Endometrium (tissue), 2 donors: Measurements from ENCODE around the gene TFEB.

ENCODE experiments used
- FAIRE-seq: peaks from 2 replicates; lab custom pipeline; 2012; peaks lifted over from hg19 to GRCh38; lab: Jason Lieb, UNC
- donor health status: control.
- donor health status: control.

TFEB gene

DNA sequence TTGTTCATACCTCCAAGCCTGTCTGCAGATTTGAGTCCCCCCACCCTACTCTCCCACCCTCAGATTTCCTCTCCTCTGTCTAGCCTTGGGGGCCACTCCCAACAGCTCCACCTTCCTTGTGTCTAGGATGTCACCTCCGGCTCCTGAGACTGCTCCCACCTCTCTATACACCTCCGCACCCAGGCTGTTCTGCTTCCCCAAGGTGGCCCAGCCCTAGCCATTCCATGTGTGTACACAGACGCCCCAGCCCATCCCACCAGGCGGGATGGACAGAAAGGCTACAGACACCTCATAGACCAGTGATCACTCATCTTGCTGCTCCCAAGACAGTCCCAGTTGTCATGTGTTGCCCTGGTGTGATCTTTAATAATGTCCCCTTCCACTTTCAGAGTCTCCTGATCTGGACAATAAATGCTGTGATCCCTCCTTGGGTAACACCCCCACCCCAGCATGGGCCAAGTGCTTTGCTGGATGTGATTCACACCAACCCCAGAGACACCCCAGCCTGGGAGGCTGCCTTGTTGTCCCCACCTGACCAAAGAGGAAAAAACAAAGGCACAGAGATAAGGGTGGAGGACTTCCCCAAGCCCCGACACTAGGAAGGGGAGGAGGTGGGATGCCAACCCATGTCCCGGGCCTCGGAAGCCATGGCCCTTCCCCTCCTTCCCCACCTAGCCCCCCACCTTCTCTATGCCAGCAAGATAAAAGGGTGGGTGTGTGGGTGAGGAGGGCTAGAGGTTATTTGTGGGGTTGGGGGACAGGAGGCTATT lies 61.0 kb downstream of the TFEB start:
- FAIRE-seq, result no peak

DNA sequence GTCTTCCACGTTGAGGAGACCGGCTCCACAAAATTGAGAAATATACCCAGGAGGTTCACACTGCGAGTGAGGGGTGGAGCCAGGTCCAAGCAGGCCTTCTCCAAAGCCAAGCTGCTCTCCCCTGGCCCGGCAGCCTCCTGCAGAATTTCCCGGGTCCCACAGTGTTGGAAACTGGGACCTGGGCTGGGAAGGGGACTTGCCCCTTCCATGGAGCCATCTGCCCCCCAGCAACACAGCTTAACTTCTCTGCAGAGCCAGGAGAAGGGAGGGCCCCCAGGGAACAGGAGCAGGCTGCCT lies 61.8 kb downstream of the TFEB start:
- no peak for FAIRE-seq

DNA sequence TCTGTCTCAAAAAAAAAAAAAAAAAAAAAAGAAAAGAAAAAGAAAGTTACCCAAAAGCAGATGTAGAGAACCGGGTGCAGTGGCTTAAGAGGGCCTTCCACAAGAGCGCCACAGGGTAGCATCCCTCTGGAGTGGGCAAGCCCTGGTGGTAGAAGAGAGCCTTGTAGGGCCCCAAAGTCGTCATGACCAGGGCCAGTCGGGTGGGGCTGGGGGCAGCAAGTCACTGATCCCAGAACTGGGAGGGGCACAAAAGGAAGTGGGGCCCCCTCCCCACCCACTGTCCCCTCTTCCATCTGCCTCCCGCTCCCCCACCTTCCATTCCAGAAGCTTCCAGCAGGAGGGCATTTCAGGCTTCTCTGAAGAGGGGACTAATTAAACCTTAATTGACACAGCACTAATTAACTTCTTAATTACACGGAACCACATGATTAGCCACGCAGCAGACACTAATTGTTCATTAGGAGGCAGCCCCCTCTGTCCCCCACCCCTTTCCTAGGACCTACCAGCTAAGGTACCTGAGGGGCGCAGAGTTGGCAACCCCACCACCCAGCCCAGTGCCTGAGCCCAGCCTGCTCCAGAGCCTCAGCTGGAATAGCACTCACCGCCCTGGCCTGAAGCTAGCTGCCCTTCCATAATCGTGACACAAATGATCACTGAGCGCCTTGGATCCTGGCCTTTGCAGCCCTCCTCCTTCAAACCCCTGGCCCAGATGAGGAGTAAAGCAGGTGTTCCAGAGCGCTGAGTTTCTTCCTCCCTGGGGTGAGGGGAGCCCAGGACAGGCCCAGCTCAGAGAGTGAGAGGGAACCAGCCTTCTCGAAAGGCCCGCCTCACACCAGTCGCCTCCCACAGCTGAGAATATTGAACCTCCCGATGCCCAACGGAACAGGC lies 62.3 kb downstream of the TFEB start:
- FAIRE-seq, result no peak

DNA sequence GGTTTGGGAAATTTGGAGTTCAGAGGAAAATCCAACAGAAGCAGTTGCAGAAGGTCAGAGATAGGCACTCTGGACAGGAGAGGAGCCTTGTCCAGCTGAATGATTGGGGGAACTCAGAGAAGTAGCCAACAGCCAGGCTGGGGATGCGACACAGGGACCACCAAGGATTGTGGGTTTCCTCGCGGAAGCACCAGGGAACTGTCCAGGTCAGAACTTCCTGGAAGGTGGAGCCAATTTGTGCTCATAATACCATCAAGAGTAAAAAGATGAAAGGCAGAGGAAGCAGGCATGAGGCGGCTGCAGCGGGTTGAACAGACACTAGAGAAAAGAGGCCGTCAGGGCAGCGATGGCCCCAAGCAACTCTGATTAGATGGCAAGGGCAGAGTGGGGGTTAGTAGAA lies 63.4 kb downstream of the TFEB start:
- no peak for FAIRE-seq

DNA sequence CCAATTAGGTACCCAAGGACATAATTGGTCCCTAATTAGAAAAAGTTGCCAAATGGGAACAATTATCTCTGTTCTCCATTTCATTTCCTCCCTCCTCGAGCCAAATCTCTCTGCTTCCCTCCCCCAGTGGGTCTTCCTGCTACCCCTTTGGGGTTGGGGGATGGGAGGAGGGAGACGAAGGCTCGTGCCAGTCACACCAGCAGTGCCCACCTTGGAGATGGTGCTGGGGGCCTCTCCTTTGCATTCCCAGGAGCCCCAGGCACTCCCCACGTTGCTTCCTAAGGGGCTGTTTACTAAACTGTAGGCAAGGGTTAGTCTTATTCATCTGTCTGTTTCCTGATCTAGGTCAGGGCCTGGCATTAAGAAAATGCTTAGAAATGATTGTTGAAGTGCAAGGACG lies 64.0 kb downstream of the TFEB start:
- no peak for FAIRE-seq

DNA sequence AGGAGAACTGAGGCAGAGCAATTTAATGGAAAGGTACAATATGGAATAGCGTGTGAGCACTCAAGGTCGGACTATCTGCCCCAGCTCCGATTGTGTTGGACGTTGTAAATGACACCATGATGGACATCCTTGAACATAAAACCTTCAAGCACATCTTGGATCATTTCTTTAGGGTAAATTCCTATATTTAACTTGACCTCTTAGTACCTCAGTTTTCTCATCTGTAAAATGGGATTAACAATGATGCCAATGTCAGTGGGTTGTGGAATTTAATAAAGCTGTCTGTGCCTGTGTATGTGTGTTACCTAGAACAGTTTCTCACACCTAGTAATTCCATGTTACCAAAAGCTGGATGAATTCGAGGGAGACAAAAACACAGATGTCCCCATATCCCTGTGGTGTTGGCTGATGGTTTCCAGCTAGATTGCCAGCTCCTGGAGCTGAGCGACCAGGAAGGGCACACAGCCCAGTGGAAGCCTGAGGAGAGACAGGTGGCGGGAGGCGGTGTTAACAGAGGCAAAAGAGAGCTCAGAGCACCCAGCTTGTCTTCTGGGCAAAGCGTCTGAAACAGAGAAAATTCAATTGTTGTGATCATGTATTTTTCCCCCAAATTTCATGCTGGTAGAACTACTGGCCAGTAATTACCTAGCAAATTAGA lies 64.6 kb downstream of the TFEB start:
- no peak for FAIRE-seq

DNA sequence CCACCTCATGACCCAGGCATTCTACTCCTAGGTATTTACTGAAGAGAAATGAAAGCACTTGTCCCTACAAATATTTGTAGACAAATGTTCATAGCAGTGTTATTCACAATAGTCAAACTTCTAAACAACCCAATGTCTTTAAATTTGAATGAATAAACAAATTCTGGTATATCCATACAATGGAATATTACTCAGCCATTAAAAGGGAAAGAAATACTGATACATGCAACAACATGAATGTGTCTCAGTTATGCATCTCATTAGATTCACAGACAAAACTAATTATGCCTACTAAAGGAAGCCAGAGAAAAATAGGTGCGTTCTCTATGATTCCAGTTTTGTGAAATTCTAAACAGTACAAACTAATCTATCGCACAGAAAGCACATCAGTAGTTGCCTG lies 66.4 kb downstream of the TFEB start:
- FAIRE-seq, result no peak

DNA sequence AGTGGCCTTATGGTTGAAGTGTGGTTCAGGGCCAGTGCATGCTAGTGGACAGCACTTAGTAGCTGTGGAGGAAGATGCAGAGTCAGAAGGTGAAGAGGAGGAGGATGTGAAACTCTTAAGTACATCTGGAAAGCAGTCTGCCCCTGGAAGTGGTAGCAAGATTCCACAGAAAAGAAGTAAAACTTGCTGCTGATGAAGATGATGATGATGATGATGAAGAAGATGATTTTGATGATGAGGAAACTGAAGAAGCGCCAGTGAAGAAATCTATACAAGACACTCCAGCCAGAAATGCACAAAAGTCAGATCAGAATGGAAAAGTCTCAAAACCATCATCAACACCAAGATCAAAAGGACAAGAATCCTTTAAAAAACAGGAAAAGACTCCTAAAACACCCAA lies 68.2 kb downstream of the TFEB start:
- no peak for FAIRE-seq

DNA sequence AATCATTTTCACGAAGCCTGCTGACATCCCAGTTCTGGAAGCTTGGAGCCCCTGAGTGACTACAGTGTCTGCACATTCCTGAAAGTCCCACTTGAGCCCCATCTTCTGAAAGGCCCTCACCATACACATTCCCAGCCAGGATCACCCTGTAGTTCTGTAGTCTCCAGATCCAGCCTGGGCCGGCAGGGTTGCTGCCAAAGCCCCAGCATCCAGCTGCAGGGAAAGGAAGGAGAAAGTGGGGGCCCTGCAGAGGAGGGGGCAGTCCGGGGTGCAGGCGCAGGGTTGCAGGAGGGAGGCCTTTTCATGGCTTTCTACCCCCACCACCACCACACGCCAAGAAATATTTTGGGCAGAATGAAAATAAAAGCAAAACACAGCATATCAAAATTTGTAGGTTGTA lies 71.1 kb downstream of the TFEB start:
- no peak for FAIRE-seq

DNA sequence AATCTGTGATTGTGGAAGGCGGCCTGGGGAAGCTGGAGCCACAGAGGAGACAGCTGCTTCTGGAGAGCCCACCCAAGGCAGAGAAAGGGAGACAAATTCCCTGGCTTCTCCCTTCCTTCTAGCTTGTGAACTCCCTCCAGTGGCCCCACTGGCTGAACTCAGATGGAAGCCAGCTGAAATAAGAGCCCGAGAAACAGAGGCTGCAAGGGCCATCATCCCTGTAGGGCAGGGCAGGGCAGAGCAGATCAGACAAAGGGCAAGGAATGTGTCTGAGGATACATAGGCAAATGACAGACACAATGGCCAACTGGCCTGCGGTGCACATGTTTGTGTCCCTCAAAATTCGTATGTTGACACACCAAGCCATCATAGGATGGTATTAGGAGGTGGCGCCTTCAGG lies 71.8 kb downstream of the TFEB start:
- FAIRE-seq, result no peak

DNA sequence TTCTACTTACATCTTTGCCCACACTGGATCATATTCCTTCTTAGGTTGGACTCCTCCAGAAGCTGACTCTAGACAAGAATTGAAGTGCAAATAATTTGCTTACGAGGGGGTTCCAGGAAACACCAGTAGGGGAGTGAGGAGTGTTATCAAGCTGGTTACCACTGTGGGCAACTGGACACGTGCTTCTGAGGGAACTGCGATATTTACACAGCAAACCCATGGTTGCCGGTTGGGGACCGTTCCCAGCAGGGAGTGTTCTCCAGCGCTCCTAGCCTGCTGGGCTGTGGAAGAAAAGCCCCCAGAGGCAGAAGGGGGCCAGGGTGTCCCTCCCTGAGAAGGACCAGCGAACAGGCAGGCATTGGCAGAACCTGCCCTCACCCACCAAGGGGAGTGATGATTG lies 75.5 kb downstream of the TFEB start:
- FAIRE-seq, result no peak

DNA sequence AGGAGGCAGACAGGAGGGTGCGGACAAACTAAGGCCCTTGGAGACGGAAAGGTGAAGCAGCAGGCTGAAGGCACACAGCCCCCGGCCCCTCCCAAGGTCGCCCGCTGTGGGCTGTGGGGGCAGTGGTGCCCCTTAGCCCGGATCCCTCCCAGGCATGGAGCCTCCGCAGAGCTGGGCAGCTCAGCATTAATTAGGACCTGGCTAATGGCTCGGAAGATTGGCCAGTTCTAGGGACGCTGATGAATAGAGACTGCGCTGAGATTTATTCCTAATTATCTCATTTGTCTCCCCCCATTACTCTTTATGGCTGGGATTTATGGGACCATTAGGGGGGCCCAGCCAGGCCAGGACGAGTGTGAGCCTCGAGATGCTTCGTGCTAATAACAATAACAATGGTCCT lies 76.8 kb downstream of the TFEB start:
- FAIRE-seq, result no peak

DNA sequence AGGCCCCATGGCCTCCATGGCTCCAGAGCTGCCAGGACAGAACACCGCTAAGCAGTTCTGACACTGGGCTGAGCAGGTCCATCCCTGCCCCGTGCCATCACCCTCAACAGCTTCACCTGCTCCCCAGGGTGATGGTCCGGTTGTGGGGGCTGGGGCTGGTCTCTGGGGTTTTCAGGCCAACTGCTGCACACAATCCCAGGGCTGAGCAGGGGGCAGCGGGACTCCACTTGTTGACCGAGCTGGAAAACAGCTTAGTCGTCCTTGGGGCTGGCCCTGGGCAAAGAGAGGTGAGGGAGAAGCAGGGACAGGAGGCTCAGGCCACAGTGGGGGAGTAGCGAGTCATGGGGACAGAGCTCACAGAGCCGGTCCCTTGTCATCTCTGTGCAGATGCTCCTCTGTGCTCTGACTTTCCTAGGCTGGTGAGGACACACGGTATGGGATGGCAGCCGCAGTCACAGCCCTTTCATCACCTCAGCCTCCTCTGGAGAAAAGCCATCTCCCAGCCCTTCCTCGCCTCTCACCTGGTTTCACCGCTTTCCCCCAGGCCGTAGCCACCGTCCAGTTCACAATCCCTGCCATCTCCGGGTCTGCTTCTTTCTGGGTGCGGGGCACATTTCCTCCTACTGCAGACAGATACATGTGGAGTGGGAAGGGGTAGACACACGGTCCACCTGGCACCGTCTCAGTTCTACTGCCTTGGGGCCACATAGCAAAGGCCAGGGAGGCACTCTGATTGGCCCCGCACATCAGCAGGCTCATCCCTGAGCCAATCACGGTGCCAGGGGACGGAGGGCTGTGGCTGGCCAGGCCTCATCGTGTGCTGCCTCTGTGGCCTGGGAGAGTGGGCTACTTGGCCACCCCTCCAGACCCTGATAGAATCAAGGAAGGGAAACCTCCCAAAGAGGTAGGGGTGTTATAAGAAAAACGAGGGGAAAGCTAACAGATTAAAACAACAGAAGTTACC lies 78.0 kb downstream of the TFEB start:
- no peak for FAIRE-seq

DNA sequence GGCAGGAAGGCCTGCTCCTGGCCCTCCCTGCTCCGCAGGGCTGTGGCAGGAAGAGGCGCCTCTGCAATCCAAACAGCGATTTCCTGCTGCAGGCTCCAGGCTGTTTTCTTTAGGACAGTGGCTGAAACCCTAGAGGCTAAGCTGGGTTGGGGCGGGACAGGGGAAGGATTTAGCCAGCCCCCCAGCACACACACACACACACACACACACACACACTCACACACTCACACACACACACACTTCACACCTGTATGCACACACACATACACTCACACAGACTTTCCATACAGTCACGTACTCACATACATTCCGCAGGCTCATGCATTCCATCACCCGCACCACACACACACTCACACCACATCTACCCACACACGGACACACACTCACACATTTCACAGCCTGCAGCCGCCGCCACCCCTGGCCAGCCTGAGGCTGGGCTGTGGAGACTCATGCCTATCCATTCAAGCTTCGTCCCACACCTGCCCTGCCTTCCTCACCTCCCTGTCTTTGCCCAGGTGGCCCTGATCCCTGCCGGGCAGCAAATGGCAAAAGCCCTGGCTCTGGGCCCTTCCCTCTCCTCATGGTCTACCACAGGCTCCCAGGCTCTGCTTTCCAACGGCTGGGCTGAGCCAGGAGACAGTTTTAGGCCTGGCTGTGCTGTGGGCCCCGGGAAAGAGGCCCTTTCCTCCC lies 79.3 kb downstream of the TFEB start:
- FAIRE-seq, result no peak

DNA sequence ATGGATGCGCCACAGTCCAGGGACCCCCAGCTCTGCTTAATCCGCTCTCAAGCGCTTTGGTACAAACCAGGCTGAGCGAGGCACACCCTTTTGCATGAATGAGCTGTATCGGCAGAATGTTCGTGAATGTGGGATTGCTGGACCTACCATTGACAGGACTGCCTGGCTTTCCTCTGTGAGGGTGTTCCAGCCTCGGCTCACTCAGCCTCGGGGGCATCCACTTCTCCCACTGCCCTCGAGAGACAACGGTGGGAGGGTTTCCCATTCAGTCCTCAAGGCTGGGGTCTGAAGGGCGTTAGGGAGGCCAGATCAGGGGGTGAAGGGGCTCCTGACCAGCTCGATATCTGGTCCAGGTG lies 79.8 kb downstream of the TFEB start:
- FAIRE-seq, result no peak

DNA sequence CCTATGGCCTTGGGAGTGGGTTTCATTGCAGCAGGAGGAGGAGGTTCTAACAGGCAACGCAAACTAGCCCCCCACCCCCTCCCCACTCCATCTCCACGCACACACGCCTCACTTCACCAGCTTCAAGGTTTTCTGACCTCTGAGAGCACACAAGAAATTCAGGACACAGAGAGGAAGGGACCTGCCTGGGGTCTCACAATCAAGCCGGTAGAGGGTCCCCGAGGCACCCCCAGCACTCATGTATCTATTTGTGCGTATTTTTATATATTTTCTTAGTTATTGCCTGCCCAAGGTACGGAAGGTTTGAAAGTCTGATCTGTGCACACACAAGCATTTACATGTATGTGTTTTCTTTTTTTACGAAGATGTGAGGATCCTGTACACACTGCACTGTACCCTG lies 80.2 kb downstream of the TFEB start:
- FAIRE-seq, result no peak

DNA sequence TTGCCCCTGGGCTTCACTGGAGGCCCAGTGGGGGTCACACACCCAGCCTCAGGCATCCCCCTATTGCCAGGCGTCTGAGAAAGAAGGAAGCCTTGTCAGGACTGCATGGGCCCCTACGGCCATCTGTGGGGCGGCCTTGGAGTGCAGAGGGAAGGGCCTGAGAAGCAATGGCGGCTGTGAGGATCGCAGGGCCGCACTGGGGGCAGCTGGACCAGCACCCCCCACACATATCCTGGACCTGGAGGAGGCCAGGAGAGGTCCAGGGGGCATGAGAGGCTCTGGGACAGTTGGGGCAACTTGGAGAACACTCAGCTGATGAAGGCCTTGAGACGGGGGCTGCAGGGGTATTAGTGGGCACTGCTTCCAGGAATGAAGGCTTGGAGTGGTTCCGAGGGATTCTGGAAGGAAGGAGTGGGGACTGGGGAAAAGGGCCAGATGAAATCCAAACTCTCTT lies 80.7 kb downstream of the TFEB start:
- no peak for FAIRE-seq

DNA sequence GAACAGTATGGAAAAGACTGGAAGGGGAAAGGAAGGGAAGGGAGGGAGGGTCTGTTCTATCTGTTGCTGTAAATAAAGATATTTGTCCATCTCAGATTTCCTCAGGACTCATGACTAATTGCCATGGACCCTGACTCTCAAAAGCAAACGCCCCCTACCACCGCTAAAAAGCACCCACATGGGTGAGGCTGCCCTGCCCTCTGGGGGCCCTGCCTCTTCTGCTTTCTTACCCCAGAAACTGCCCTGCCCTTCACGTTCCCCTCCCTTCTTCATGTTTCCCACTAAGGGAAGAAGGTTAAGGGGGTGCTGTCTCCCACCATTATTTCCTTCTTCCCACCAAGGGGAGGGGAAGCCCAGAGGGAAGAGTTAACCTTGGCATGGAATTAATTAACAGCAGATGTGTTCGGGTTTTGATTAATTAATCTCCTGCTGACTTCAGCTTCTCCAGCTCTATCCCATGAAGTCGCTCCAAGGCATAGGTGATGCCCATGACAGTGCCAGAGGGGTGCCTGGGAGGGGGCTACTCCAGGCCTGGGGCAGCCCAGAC lies 81.2 kb downstream of the TFEB start:
- FAIRE-seq, result no peak

DNA sequence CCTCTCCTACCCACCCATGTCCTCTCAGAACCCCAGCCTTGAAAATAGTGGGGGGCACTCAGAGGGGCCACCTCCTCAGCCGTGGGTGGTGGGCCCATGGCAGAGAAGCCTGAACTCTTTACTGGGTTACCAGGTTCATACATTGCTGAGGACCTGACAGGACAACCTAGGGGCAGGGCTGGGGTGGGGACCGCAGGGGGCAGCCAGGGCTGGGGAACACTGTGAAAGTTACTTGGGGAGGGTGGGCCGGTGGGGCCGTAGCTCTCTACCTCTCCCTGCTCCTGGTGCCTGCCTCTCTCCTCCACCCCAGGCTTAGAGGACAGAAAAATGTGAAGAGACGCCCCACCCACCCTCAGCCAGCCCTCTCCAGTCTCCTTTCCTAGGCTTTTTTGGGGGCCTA lies 81.7 kb downstream of the TFEB start:
- no peak for FAIRE-seq

DNA sequence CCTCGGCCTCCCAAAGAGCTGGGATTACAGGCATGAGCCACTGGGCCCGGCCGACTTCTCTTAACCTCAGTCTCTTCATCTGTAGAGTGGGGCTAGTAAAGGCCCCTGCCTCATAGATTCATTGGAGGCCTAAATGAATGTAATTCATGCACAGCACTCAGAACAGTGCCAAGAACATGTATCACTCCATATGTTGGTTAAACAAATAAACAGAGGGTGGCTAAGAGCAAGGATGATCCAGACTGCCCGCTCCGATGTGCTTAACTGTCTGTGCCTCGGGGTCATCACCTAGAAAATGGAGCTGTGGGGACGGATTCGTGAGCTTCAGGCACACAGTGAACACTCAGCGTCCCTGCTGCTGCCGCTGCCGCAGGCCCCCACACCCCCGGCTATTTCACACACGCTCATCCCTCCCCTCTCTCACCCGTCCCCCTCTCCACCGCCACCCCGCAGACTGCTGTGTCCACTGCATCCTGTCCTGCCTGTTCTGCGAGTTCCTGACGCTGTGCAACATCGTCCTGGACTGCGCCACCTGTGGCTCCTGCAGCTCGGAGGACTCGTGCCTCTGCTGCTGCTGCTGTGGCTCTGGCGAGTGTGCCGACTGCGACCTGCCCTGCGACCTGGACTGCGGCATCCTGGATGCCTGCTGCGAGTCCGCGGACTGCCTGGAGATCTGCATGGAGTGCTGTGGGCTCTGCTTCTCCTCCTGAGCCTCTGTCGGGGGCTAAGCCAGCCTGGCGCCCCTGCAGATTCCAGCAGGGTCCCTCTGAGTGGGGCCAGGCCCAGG lies 82.3 kb downstream of the TFEB start:
- no peak for FAIRE-seq
